Muscle of back (tissue), 11 donors: ENCODE data around the gene HIPK2. TPM values are rescaled to one million over a fixed set of nuclear protein-coding genes. Genes with fewer than 3 reads are reported as not detected.

ENCODE experiments used
- DNase-seq, 3 donors: peaks; one replicate each; pipeline versions ENCODE4 v3.0.0 to v3.0.0-alpha.2; 2013
- polyA plus RNA-seq, 10 donors: library from polyadenylated mRNA; unstranded; fragments of 120-200 nt; gene quantifications; one replicate each; pipeline ENCODE4 v1.2.1, GENCODE V29; 2013; ENCODE audit not compliant: insufficient read length in 10 of 10

HIPK2 gene
- polyA plus RNA-seq, 10 donors: 8.2 to 13.3 (median 11.9) TPM

- DNase-seq: no peak
Observed at GRCh38 chr7:139752604-139753003, 25.2 kb downstream of the HIPK2 start.

GRCh38 chr7:139752148-139752547 lies 25.6 kb downstream of the HIPK2 start:
- no peak for DNase-seq

- no peak for DNase-seq
Observed at GRCh38 chr7:139750459-139751095, 27.2 kb downstream of the HIPK2 start.

- DNase-seq: no peak
Observed at GRCh38 chr7:139749545-139749944, 28.3 kb downstream of the HIPK2 start.

- DNase-seq: no peak
Observed at GRCh38 chr7:139748941-139749340, 28.9 kb downstream of the HIPK2 start.

GRCh38 chr7:139748373-139748765 lies 29.4 kb downstream of the HIPK2 start:
- no peak for DNase-seq

- no peak for DNase-seq
Observed at GRCh38 chr7:139747662-139748372, 30.0 kb downstream of the HIPK2 start.

- DNase-seq: no peak
Observed at GRCh38 chr7:139746652-139747051, 31.1 kb downstream of the HIPK2 start.

- DNase-seq: no peak
Observed at GRCh38 chr7:139745678-139746143, 32.1 kb downstream of the HIPK2 start.

- no peak for DNase-seq
Observed at GRCh38 chr7:139744768-139745677, 32.8 kb downstream of the HIPK2 start.

GRCh38 chr7:139743967-139744767 lies 33.6 kb downstream of the HIPK2 start:
- no peak for DNase-seq

- DNase-seq: no peak
Observed at GRCh38 chr7:139743267-139743966, 34.4 kb downstream of the HIPK2 start.

- DNase-seq: no peak
Observed at GRCh38 chr7:139741789-139742344, 35.9 kb downstream of the HIPK2 start.

GRCh38 chr7:139741239-139741638 lies 36.6 kb downstream of the HIPK2 start:
- no peak for DNase-seq

- no peak for DNase-seq
Observed at GRCh38 chr7:139739863-139740597, 37.8 kb downstream of the HIPK2 start.

GRCh38 chr7:139738772-139739171 lies 39.0 kb downstream of the HIPK2 start:
- no peak for DNase-seq

- no peak for DNase-seq
Observed at GRCh38 chr7:139738101-139738489, 39.7 kb downstream of the HIPK2 start.

- no peak for DNase-seq
Observed at GRCh38 chr7:139737221-139738100, 40.3 kb downstream of the HIPK2 start.
